AG04450 (cell line): ENCODE data around the gene DOLPP1. TPM values are rescaled to one million over a fixed set of nuclear protein-coding genes. Genes with fewer than 3 reads are reported as not detected.

Source experiments
- CTCF ChIA-PET: fragments of 300-600, 350-600 bp; formaldehyde crosslinking; extraction: SDS; loops from one replicate; lab custom pipeline; 2022; ENCODE audit warnings: antibody characterized with exemption, inconsistent platforms; lab: Charles Lee
- POLR2A ChIA-PET: fragments of 350-600 bp; formaldehyde crosslinking; extraction: SDS; loops from one replicate; lab custom pipeline; 2021; ENCODE audit warnings: antibody characterized with exemption, inconsistent platforms; lab: Yijun Ruan, JAX
- DNase-seq: peaks from one replicate; pipeline ENCODE4 v3.0.0-alpha.2; 2011; ENCODE audit warnings: low read depth, low spot score
- H3K27ac ChIP-seq: one replicate; pipeline ENCODE4 v1.5.1; 2012; ENCODE audit warnings: low read depth, low read length, control low read depth
- H3K27me3 ChIP-seq: one replicate; pipeline ENCODE4 v1.6.0; 2012; ENCODE audit warnings: low read length; ENCODE audit not compliant: control insufficient read depth, insufficient read depth
- H3K4me3 ChIP-seq: 2 replicates; pipeline ENCODE4 v1.5.1; 2011; ENCODE audit warnings: mild to moderate bottlenecking, low read depth, low read length, control low read depth
- H3K9me3 ChIP-seq: 2 replicates; pipeline ENCODE4 v1.5.1; 2012; ENCODE audit warnings: low read length; ENCODE audit not compliant: control insufficient read depth, insufficient read depth
- polyA plus RNA-seq: library from polyadenylated mRNA; depleted of rRNA; stranded (reverse); fragments of >200 nt; gene quantifications from 2 replicates; pipeline ENCODE4 v1.2.3, GENCODE V29; 2011
- TF ChIP-seq, protein P1 (sequence below): IDR thresholded peaks from 2 replicates; pipeline ENCODE4 v1.5.1; 2011; ENCODE audit warnings: low read depth, low read length, control low read depth, inconsistent platforms

DOLPP1 gene
- polyA plus RNA-seq, 1 experiment, result 11.9 TPM

DNA sequence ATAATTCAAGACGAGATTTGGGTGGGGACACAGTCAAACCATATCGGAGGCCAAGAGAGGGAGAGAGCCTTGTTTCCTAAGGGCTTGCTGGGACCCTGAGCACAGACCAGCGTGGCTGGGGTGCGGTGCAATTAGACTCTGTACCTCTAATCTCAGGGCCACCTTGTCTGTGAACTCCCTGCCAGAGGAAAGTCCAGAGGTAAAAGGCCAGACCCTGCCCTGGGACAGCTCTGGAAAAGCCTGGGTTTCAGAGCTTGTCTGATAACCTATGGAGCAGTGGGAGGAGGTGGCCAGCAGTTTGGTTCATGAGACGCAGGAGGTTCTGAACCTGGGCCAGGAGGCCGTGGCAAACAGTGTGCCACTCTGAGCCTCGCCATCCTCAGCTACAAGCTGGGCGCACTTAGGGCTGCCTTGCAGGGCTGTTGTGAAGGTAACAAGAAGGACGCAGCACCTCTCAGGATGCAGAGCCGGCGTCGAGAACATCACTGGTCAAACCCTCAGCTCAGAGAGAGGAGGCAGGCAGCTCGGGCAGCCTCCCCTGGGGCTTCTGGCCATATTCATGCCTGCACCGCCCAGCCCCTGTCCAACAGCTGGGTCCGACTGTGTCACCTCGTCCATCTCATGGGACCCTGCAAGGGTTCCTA is 4.8 kb upstream of the DOLPP1 start:
- ChIA-PET POLR2A (interaction anchor here (0.7 kb wide), 1 partner anchor 40 kb away, joined by 3 read pairs; the partner anchor contains the start of gene MIGA2), CTCF (no interaction called here)
- no peak for DNase-seq
- no peaks in the 10 kb centered on the region for H3K27me3 ChIP-seq
- H3K27ac ChIP-seq, result no peak overlapping the region
- TF ChIP-seq, protein P1, sequence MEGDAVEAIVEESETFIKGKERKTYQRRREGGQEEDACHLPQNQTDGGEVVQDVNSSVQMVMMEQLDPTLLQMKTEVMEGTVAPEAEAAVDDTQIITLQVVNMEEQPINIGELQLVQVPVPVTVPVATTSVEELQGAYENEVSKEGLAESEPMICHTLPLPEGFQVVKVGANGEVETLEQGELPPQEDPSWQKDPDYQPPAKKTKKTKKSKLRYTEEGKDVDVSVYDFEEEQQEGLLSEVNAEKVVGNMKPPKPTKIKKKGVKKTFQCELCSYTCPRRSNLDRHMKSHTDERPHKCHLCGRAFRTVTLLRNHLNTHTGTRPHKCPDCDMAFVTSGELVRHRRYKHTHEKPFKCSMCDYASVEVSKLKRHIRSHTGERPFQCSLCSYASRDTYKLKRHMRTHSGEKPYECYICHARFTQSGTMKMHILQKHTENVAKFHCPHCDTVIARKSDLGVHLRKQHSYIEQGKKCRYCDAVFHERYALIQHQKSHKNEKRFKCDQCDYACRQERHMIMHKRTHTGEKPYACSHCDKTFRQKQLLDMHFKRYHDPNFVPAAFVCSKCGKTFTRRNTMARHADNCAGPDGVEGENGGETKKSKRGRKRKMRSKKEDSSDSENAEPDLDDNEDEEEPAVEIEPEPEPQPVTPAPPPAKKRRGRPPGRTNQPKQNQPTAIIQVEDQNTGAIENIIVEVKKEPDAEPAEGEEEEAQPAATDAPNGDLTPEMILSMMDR, result no peak
- H3K4me3 ChIP-seq, result no peak overlapping the region
- H3K9me3 ChIP-seq, result no peaks in the 10 kb centered on the region

DNA sequence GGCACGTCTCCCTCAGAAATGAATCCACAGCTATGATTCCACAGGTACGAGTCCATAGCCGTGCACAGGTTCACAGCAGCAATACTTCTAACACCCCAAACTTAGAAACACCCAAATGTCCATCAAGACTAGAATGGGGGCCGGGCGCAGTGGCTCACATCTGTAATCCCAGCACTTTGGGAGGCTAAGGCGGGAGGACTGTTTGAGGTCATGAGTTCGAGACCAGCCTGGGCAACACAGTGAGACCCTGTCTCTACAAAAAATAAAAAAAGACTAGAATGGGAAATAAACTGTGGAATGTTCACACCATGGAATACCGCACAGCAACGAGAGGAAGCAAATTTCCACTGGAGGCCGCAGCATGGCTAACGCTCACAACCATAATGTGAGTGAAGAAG is 4.3 kb upstream of the DOLPP1 start:
- TF ChIP-seq, protein P1, result no peak
- no peak for DNase-seq
- no peak overlapping the region for H3K4me3 ChIP-seq
- H3K27ac ChIP-seq, result no peak overlapping the region
- no peaks in the 10 kb centered on the region for H3K27me3 ChIP-seq
- CTCF ChIA-PET, result no interaction called here
- no peaks in the 10 kb centered on the region for H3K9me3 ChIP-seq
- POLR2A ChIA-PET, result interaction anchor here (0.7 kb wide), 1 partner anchor 40 kb away, joined by 3 read pairs; the partner anchor contains the start of gene MIGA2

DNA sequence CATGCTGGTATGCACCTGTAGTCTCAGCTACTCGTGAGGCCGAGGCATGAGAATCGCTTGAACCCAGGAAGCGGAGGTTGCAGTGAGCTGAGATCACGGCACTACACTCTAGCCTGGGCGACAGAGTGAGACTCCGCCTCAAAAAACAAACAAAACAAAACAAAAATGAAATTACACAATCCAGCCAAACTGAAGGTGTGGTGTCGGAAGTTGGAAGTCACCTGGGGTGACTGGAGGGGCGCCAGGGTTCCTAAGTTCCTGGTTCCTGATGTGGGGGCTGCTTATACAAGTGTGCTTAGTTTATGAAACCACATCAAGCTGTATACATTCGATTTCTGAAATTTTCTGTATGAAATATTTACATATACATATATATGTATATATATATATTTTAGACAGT is 3.7 kb upstream of the DOLPP1 start:
- Histone ChIP-seq H3K27ac (no peak overlapping the region), H3K4me3 (no peak overlapping the region), H3K9me3 (no peaks in the 10 kb centered on the region), H3K27me3 (no peaks in the 10 kb centered on the region)
- ChIA-PET POLR2A (no interaction called here), CTCF (no interaction called here)
- TF ChIP-seq, protein P1, result no peak
- DNase-seq, result no peak

DNA sequence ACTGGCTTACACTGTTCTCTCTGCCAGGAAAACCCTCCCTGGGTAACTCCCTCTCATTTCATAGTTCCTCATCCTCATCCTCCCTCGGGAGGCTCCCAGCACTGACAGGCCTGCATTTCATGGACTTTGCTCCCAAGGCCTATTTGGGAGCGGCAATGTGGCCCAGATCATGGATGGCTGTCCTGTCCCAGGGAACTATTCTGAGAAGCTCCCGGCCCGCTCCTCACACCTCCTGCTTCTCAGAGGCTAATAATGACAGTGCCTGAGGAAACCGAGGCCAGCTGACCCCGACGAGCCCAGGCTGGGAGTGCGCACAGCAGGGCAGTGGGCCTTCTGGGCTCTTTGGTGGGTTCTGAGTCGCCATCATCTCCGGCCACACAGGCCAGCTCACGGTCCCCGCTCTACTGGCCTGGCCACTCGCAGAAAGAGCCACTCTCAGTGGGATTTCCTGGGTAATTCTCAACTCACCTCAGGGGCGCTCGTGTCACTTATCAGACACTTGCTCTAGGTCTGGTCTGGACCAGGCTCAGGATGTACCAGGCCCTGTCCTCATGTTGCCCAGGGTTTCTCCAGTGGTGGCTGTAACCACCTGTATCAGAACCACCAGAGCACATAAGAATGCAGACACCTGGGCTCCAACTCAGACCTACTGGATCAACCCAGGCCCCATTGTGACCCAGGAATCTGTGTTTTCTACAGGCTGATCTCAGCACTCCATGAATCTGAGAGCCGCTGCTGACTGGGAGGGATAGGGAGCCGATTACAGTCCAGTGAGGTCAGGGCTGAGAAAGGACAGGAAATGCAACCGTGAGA is 2.0 kb upstream of the DOLPP1 start:
- Histone ChIP-seq H3K27ac (no peak overlapping the region), H3K27me3 (no peaks in the 10 kb centered on the region), H3K9me3 (no peaks in the 10 kb centered on the region), H3K4me3 (no peak overlapping the region)
- TF ChIP-seq, protein P1, result no peak
- POLR2A ChIA-PET, result no interaction called here
- no peak for DNase-seq
- CTCF ChIA-PET, result no interaction called here

DNA sequence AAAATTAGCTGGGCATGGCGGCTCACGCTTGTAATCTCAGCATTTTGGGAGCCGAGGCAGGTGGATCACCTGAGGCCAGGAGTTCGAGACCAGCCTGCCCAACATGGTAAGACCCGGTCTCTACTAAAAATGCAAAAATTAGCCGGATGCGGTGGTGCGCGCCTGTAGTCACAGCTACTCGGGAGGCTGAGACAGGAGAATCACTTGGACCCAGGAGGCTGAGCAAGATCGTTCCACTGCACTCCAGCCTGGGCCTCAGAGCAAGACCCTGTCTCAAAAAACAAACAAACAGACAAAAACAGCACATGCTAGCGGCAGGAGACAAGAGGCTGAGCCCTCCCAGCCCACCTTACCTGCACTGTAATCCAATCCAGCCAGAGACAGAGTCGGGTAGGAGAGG is 1.1 kb upstream of the DOLPP1 start:
- Histone ChIP-seq H3K9me3 (no peaks in the 10 kb centered on the region), H3K27me3 (no peaks in the 10 kb centered on the region), H3K27ac (no peak overlapping the region), H3K4me3 (peak overlapping the region; percentile 86)
- TF ChIP-seq, protein P1, result no peak
- no peak for DNase-seq
- POLR2A ChIA-PET, result no interaction called here
- CTCF ChIA-PET, result interaction anchor here (0.8 kb wide), 1 partner anchor 52 kb away, joined by 3 read pairs; the partner anchor contains the start of gene SH3GLB2
